H1 (cell line): ENCODE data around the gene RNASET2. TPM values are rescaled to one million over a fixed set of nuclear protein-coding genes. Genes with fewer than 3 reads are reported as not detected.

ENCODE experiments used
- CTCF ChIA-PET: fragments of 300-600 bp; sonication (Branson Sonifier 250); formaldehyde crosslinking; loops from one replicate; lab custom pipeline; 2021; ENCODE audit not compliant: partially characterized antibody; lab: Charles Lee
- POLR2A ChIA-PET: fragments of 300-600 bp; sonication (Branson Sonifier 250); formaldehyde crosslinking; loops from one replicate; lab custom pipeline; 2021; ENCODE audit warnings: inconsistent platforms; ENCODE audit not compliant: partially characterized antibody; lab: Charles Lee
- DNase-seq, 2 experiments: peaks; one replicate each; pipeline versions ENCODE4 v3.0.0 to v3.0.0-alpha.2; 2010 to 2022; ENCODE audit warnings: low spot score in 2 of 2, low read depth in 1 of 2, mixed read lengths in 1 of 2
- FAIRE-seq: peaks from 2 replicates; lab custom pipeline; 2011; peaks lifted over from hg19 to GRCh38; lab: Jason Lieb, UNC
- H2AFZ ChIP-seq: 2 replicates; pipeline ENCODE4 v1.8.1; 2012; ENCODE audit warnings: low read length, inconsistent platforms
- H2AK5ac ChIP-seq: 2 replicates; pipeline ENCODE4 v1.6.1; 2013; ENCODE audit warnings: low read depth, low read length
- H2BK120ac ChIP-seq: replicated peaks from 2 replicates; pipeline ENCODE3; 2013; ENCODE audit warnings: low read depth, low read length, inconsistent platforms
- H2BK12ac ChIP-seq: 2 replicates; pipeline ENCODE4 v1.6.1; 2013; ENCODE audit warnings: low read depth, low read length
- H2BK15ac ChIP-seq: 2 replicates; pipeline ENCODE4 v1.6.1; 2013; ENCODE audit warnings: low read length
- H2BK20ac ChIP-seq: 2 replicates; pipeline ENCODE4 v1.6.1; 2013; ENCODE audit warnings: low read length
- H2BK5ac ChIP-seq: 2 replicates; pipeline ENCODE4 v1.6.1; 2013; ENCODE audit warnings: low read depth, low read length
- H3K14ac ChIP-seq: 2 replicates; pipeline ENCODE4 v1.6.1; 2013; ENCODE audit warnings: inconsistent platforms; ENCODE audit not compliant: insufficient read length
- H3K18ac ChIP-seq: 2 replicates; pipeline ENCODE4 v1.6.1; 2013; ENCODE audit warnings: low read length; ENCODE audit errors: extremely low read depth
- H3K23ac ChIP-seq: 2 replicates; pipeline ENCODE4 v1.6.1; 2013; ENCODE audit warnings: inconsistent platforms; ENCODE audit not compliant: insufficient read length
- H3K23me2 ChIP-seq: 2 replicates; pipeline ENCODE4 v1.6.1; 2013; ENCODE audit warnings: low read depth, low read length
- H3K27ac ChIP-seq: 2 replicates; pipeline ENCODE4 v1.6.1; 2011; ENCODE audit warnings: low read depth, low read length, inconsistent platforms
- H3K27me3 ChIP-seq, 4 experiments: replicated peaks in 1 of 4; 1 replicate in 1 of 4; 2 replicates in 3 of 4; pipeline versions ENCODE4 v1.6.1 to v1.8.1; 2011 to 2013; ENCODE audit warnings: low read length in 3 of 4, mild to moderate bottlenecking in 3 of 4, inconsistent platforms in 2 of 4, mixed read lengths in 2 of 4, moderate library complexity in 1 of 4; ENCODE audit not compliant: control insufficient read depth in 3 of 4, insufficient read depth in 3 of 4; ENCODE audit errors: extremely low read depth in 1 of 4
- H3K36me3 ChIP-seq, 4 experiments: 2 replicates each; pipeline versions ENCODE4 v1.6.1 to v1.8.1; 2011 to 2013; ENCODE audit warnings: mild to moderate bottlenecking in 4 of 4, low read length in 3 of 4, moderate library complexity in 2 of 4, control low read depth in 1 of 4, inconsistent platforms in 1 of 4; ENCODE audit not compliant: insufficient read depth in 4 of 4, control insufficient read depth in 2 of 4
- H3K4ac ChIP-seq: replicated peaks from 2 replicates; pipeline ENCODE3; 2013; ENCODE audit warnings: low read length, low read depth, mixed read lengths, inconsistent platforms; ENCODE audit not compliant: insufficient read length
- H3K4me1 ChIP-seq, 4 experiments: replicated peaks in 1 of 4; 1 replicate in 1 of 4; 2 replicates in 3 of 4; pipeline versions ENCODE4 v1.6.1 to v1.8.1; 2011 to 2013; ENCODE audit warnings: low read length in 3 of 4, inconsistent platforms in 2 of 4, mixed read lengths in 1 of 4; ENCODE audit not compliant: insufficient read depth in 4 of 4, control insufficient read depth in 3 of 4
- H3K4me2 ChIP-seq, 2 experiments: 2 replicates each; pipeline versions ENCODE4 v1.6.1 to v1.8.1; 2011 to 2013; ENCODE audit warnings: low read depth in 2 of 2, low read length in 2 of 2, control low read depth in 1 of 2, inconsistent platforms in 1 of 2, mild to moderate bottlenecking in 1 of 2; ENCODE audit not compliant: insufficient read depth in 1 of 2
- H3K4me3 ChIP-seq, 4 experiments: fragments of 200-600, 300-600 bp in 1 of 4; sonication (generic), shearing (Covaris generic), sonication (Bioruptor Twin) in 1 of 4; 2 replicates each; pipeline versions ENCODE4 v1.5.1 to v1.8.1; 2011 to 2016; ENCODE audit warnings: low read length in 4 of 4, low read depth in 3 of 4, control low read depth in 2 of 4, inconsistent platforms in 2 of 4, mild to moderate bottlenecking in 2 of 4, mixed read lengths in 1 of 4, moderate library complexity in 1 of 4; ENCODE audit not compliant: insufficient read depth in 2 of 4; ENCODE audit errors: extremely low read depth in 1 of 4
- H3K56ac ChIP-seq: replicated peaks from 2 replicates; pipeline ENCODE3; 2013; ENCODE audit warnings: low read depth, mild to moderate bottlenecking, mixed read lengths, low read length, inconsistent platforms; ENCODE audit not compliant: insufficient read length
- H3K79me1 ChIP-seq: 2 replicates; pipeline ENCODE4 v1.6.1; 2013; ENCODE audit warnings: low read depth, low read length, control low read depth
- H3K79me2 ChIP-seq, 2 experiments: 2 replicates each; pipeline versions ENCODE4 v1.6.1 to v1.8.1; 2012 to 2013; ENCODE audit warnings: low read length in 2 of 2, mild to moderate bottlenecking in 2 of 2, inconsistent platforms in 1 of 2; ENCODE audit not compliant: insufficient read depth in 2 of 2, control insufficient read depth in 1 of 2
- H3K9ac ChIP-seq, 4 experiments: replicated peaks in 1 of 4; 1 replicate in 1 of 4; 2 replicates in 3 of 4; pipeline versions ENCODE4 v1.6.1 to v1.8.1; 2011 to 2013; ENCODE audit warnings: low read depth in 3 of 4, low read length in 3 of 4, control low read depth in 2 of 4, mild to moderate bottlenecking in 2 of 4, moderate library complexity in 2 of 4, inconsistent platforms in 1 of 4; ENCODE audit errors: extremely low read depth in 1 of 4
- H3K9me3 ChIP-seq, 2 experiments: 2 replicates each; pipeline versions ENCODE4 v1.6.1 to v1.8.1; 2012 to 2013; ENCODE audit warnings: mild to moderate bottlenecking in 2 of 2, moderate library complexity in 2 of 2, control low read depth in 1 of 2, inconsistent platforms in 1 of 2, low read depth in 1 of 2, low read length in 1 of 2, mixed read lengths in 1 of 2; ENCODE audit not compliant: insufficient read depth in 2 of 2
- H4K20me1 ChIP-seq, 2 experiments: replicated peaks in 1 of 2; 2 replicates each; pipeline versions ENCODE3 to v1.8.1; 2011 to 2013; ENCODE audit warnings: inconsistent platforms in 2 of 2, low read length in 2 of 2, mild to moderate bottlenecking in 1 of 2; ENCODE audit not compliant: insufficient read depth in 2 of 2, control insufficient read depth in 1 of 2
- H4K5ac ChIP-seq: 2 replicates; pipeline ENCODE4 v1.6.1; 2013; ENCODE audit warnings: low read length, low read depth, mixed read lengths, inconsistent platforms; ENCODE audit not compliant: insufficient read length
- H4K8ac ChIP-seq: 2 replicates; pipeline ENCODE4 v1.8.0; 2013; ENCODE audit warnings: mild to moderate bottlenecking, moderate library complexity, low read length, inconsistent platforms; ENCODE audit not compliant: insufficient read depth; ENCODE audit errors: extremely low read depth
- H4K91ac ChIP-seq: replicated peaks from 2 replicates; pipeline ENCODE3; 2013; ENCODE audit warnings: low read length, mixed read lengths, inconsistent platforms; ENCODE audit not compliant: insufficient read length
- CBX8 ChIP-seq: fragments of 300-800, 300-1000 bp; sonication (generic); IDR thresholded peaks from 2 replicates; pipeline ENCODE4 v1.7.1; 2016; ENCODE audit warnings: low read depth, low read length, borderline replicate concordance
- EP300 ChIP-seq, 2 experiments: IDR thresholded peaks; 1 replicate in 1 of 2; 2 replicates in 1 of 2; pipeline ENCODE4 v1.6.1; 2011 to 2012; ENCODE audit warnings: low read depth in 2 of 2, low read length in 2 of 2, mild to moderate bottlenecking in 2 of 2, borderline replicate concordance in 1 of 2, inconsistent platforms in 1 of 2, moderate library complexity in 1 of 2
- EZH2 ChIP-seq: fragments of 200-600 bp; sonication (generic); IDR thresholded peaks from 2 replicates; pipeline ENCODE4 v1.7.1; 2012; ENCODE audit warnings: low read depth, mild to moderate bottlenecking, moderate library complexity, low read length, inconsistent platforms; ENCODE audit not compliant: severe bottlenecking
- GTF2F1 ChIP-seq: IDR thresholded peaks from 2 replicates; pipeline ENCODE4 v1.6.1; 2012; ENCODE audit warnings: low read depth, low read length, improper control_type of control experiment, borderline replicate concordance
- HDAC2 ChIP-seq, 2 experiments: fragments of 300-600 bp in 1 of 2; sonication (generic) in 1 of 2; IDR thresholded peaks; 2 replicates each; pipeline ENCODE4 v1.6.1; 2011 to 2012; ENCODE audit warnings: low read depth in 2 of 2, low read length in 2 of 2, mild to moderate bottlenecking in 2 of 2, moderate library complexity in 2 of 2, borderline replicate concordance in 1 of 2, inconsistent platforms in 1 of 2
- KDM4A ChIP-seq: IDR thresholded peaks from one replicate; pipeline ENCODE4 v1.7.1; 2012; ENCODE audit warnings: low read depth, mild to moderate bottlenecking, moderate library complexity, low read length, inconsistent platforms; ENCODE audit not compliant: severe bottlenecking
- POU5F1 ChIP-seq: IDR thresholded peaks from 2 replicates; pipeline ENCODE4 v1.6.1; 2011; ENCODE audit warnings: low read depth, mild to moderate bottlenecking, low read length, moderate library complexity
- RAD21 ChIP-seq, 2 experiments: IDR thresholded peaks in 1 of 2; conservative IDR thresholded peaks in 1 of 2; 2 replicates each; pipeline ENCODE4 v1.6.1; 2011; ENCODE audit warnings: low read depth in 2 of 2, low read length in 2 of 2, improper control_type of control experiment in 1 of 2, inconsistent platforms in 1 of 2, mild to moderate bottlenecking in 1 of 2, moderate library complexity in 1 of 2
- RBBP5 ChIP-seq: IDR thresholded peaks from 2 replicates; pipeline ENCODE4 v1.7.1; 2012; ENCODE audit warnings: low read depth, mild to moderate bottlenecking, inconsistent platforms, low read length, moderate library complexity, borderline replicate concordance
- SIN3A ChIP-seq, 2 experiments: IDR thresholded peaks in 1 of 2; conservative IDR thresholded peaks in 1 of 2; 2 replicates each; pipeline ENCODE4 v1.6.1; 2011 to 2012; ENCODE audit warnings: low read length in 2 of 2, improper control_type of control experiment in 1 of 2, low read depth in 1 of 2, mild to moderate bottlenecking in 1 of 2
- SRF ChIP-seq: IDR thresholded peaks from 2 replicates; pipeline ENCODE4 v1.6.1; 2011; ENCODE audit warnings: mild to moderate bottlenecking, low read depth, low read length, moderate library complexity
- TBP ChIP-seq: IDR thresholded peaks from 2 replicates; pipeline ENCODE4 v1.6.1; 2011; ENCODE audit warnings: low read depth, low read length, improper control_type of control experiment
- WGBS, 2 experiments: shearing (Covaris generic) in 1 of 2; methylation state at CpG; one replicate each; pipeline versions ENCODE4 v1.1.6 to v1.1.7; 2013 to 2015; ENCODE audit warnings: low lambda C conversion rate in 2 of 2, mixed read lengths in 2 of 2, inconsistent platforms in 1 of 2, low coverage in 1 of 2, missing lambda C conversion rate in 1 of 2; ENCODE audit not compliant: insufficient replicate concordance in 2 of 2, insufficient coverage in 1 of 2, insufficient read length in 1 of 2; ENCODE audit errors: extremely low coverage in 1 of 2, missing lambda C conversion rate in 1 of 2; 5-methylcytosine and 5-hydroxymethylcytosine counted together
- polyA plus RNA-seq, 7 experiments: library from polyadenylated mRNA; depleted of rRNA in 3 of 7; stranded (reverse) in 5 of 7; unstranded in 2 of 7; fragments of >200 nt in 5 of 7; fragments of 200-250 nt in 2 of 7; gene quantifications; 1 replicate in 5 of 7; 2 replicates in 1 of 7; 4 replicates in 1 of 7; pipeline versions ENCODE4 v1.2.1 to v1.2.3, GENCODE V29; 2011 to 2013; ENCODE audit warnings: missing spikeins in 2 of 7, mixed read lengths in 2 of 7
- total RNA-seq: library from RNA; stranded (reverse); fragmentation: NEBNext Ultra II Directional; extraction: Animal tissue kit (Norgen Biotek cat#: 25700); gene quantifications from 2 replicates; pipeline ENCODE4 v1.2.1, GENCODE V29; 2021

Gene RNASET2
- total and polyA plus RNA-seq, 2 of the 8 experiments (the other 6 are each of a cell fraction or from before 2014, with no cell fraction given) = 15.7 to 22.9 TPM

- Histone ChIP-seq H4K20me1 (no peaks in the 10 kb centered on the region), H3K14ac (no peak overlapping the region), H3K4me2 (no peak overlapping the region), H4K8ac (no peak overlapping the region), H2BK12ac (no peak overlapping the region), H3K36me3 (peaks cover 0 to 8% (median 0%) of the 10 kb centered on the region in 4 experiments; a peak in 2 of 8 replicates), H2BK120ac (no peak overlapping the region), H2BK5ac (no peak overlapping the region), H3K56ac (no peak overlapping the region), H2AK5ac (no peak overlapping the region), H3K27ac (no peak overlapping the region), H3K79me1 (no peaks in the 10 kb centered on the region), H2BK15ac (no peak overlapping the region), H3K79me2 (no peaks in the 10 kb centered on the region), H3K18ac (no peak overlapping the region), H3K4ac (no peak overlapping the region), H3K9me3 (peaks cover 8 to 10% of the 10 kb centered on the region in 2 experiments; a peak in 2 of 4 replicates), H3K4me3 (no peak overlapping the region), H4K5ac (no peak overlapping the region), H3K23me2 (no peaks in the 10 kb centered on the region), H2AFZ (no peak overlapping the region), H3K9ac (no peak overlapping the region), H3K4me1 (no peaks in the 10 kb centered on the region; a peak in 1 of 7 replicates), H4K91ac (no peak overlapping the region), H3K27me3 (no peaks in the 10 kb centered on the region; a peak in 1 of 7 replicates), H3K23ac (no peak overlapping the region), H2BK20ac (no peak overlapping the region)
- 89% methylated on average over 2 of the region's 2 CpGs; no CpG with 5 or more reads in 1 of the 2 experiments for WGBS, 2 experiments
- ChIA-PET CTCF (interaction anchor here (1.0 to 1.1 kb wide), 2 partner anchors 21 to 22 kb away, joined by 3 read pairs; no protein-coding TSS in a partner anchor), POLR2A (interaction anchor here (1.3 kb wide), 1 partner anchor 16 kb away, joined by 4 read pairs; no protein-coding TSS in a partner anchor)
- no peak for FAIRE-seq
- no peak for DNase-seq
- TF ChIP-seq EP300 (IDR thresholded peaks at IDR 0.05; ENCODE audit: borderline replicate concordance in 1 of 2, low read depth in 2 of 2, low read length in 2 of 2) (no peak), RAD21 (IDR thresholded peaks at IDR 0.05 in 1 of 2, conservative IDR thresholded peaks at IDR 0.05 in 1 of 2; ENCODE audit: low read depth in 2 of 2, low read length in 2 of 2) (no peak), SRF (no peak), POU5F1 (no peak), KDM4A (no peak), HDAC2 (IDR thresholded peaks at IDR 0.05; ENCODE audit: borderline replicate concordance in 1 of 2, low read depth in 2 of 2, low read length in 2 of 2) (no peak), SIN3A (conservative IDR thresholded peaks at IDR 0.05 in 1 of 2, IDR thresholded peaks at IDR 0.05 in 1 of 2; ENCODE audit: low read depth in 1 of 2, low read length in 2 of 2) (no peak), CBX8 (no peak), GTF2F1 (no peak), TBP (no peak), RBBP5 (no peak), EZH2 (no peak)
These were observed 15.8 kb upstream of the RNASET2 start for GRCh38 chr6:166972101-166972500.
